ENCODE measurements around the gene MYH3. TPM values are rescaled to one million over a fixed set of nuclear protein-coding genes. Genes with fewer than 3 reads are reported as not detected.

The MYH3 gene
- total and polyA plus RNA-seq, 10 of the 15 experiments (the other 5 are each of a cell fraction or from before 2014, with no cell fraction given) = 0.14 to 1.4 (median 0.71) TPM

DNA sequence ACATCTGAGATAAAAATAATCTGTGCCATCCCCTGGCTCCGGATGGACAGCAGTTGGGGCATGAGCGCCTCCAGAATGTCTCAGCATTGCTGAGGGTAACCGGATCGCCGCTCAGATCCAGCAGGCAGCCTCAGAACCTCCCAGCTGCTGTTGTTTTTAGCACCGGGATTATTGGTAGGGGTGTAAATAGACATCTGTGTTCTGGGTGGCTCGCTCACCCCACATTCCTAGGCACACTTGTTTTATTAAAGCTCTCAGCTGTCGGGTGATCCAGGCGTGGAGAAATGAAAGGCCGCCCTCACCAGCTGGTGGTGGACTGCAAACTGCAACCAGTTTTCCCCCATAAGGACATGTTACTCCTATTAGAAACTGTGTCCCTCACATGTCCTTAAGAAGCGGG lies 32.1 kb downstream of the MYH3 start:
- SMC1A ChIA-PET (ENCODE audit: uncharacterized antibody, unreplicated experiment) = no interaction called here
- 56% methylated on average over 11 of the region's 11 CpGs for WGBS (ENCODE audit: insufficient coverage, insufficient replicate concordance, low lambda C conversion rate, missing lambda C conversion rate)
- CTCF ChIA-PET = interaction anchor here (10.7 kb wide), 1 partner anchor 7 kb away, joined by 138 read pairs; no protein-coding TSS in a partner anchor
- H3K4me3 ChIP-seq = no peak overlapping the region
- RAD21 ChIA-PET (ENCODE audit: unreplicated experiment) = no interaction called here
- H3K9ac ChIP-seq (ENCODE audit: control insufficient read depth, insufficient read depth, low read length) = no peak overlapping the region
- intact Hi-C loops (cut with micrococcal nuclease; ENCODE audit: unreplicated experiment) (no loop called here), in situ Hi-C loops (cut with MboI) (loop anchor here (25.0 kb wide), 3 partner anchors 512 to 1012 kb away; no protein-coding TSS in a partner anchor)
- H4K20me1 ChIP-seq (ENCODE audit: control insufficient read depth, insufficient read depth) = no peaks in the 10 kb centered on the region
- no peaks in the 10 kb centered on the region for H3K36me3 ChIP-seq (ENCODE audit: control insufficient read depth in 2 of 2, insufficient read depth in 2 of 2, low read length in 1 of 2)
- no peak for DNase-seq (ENCODE audit: low read depth, low spot score)
- no peaks in the 10 kb centered on the region for H3K4me1 ChIP-seq (ENCODE audit: control insufficient read depth, insufficient read depth, low read length)
- H3K27ac ChIP-seq (ENCODE audit: control insufficient read depth, insufficient read depth) = no peak overlapping the region
- POLR2A ChIA-PET = no interaction called here
- no peaks in the 10 kb centered on the region for H3K79me2 ChIP-seq (ENCODE audit: control insufficient read depth, insufficient read depth, low read length)
- no peak overlapping the region for H2AFZ ChIP-seq (ENCODE audit: control insufficient read depth, low read depth, low read length)
- no peaks in the 10 kb centered on the region for H3K9me3 ChIP-seq (replicated peaks; ENCODE audit: control insufficient read depth, insufficient read depth, low read length)
- ATAC-seq = no peak
- H3K4me2 ChIP-seq (ENCODE audit: control insufficient read depth, insufficient read depth) = no peak overlapping the region
- H3K27me3 ChIP-seq (replicated peaks in 1 of 2; ENCODE audit: control insufficient read depth in 2 of 2, insufficient read depth in 2 of 2, low read length in 1 of 2) = no peaks in the 10 kb centered on the region; a peak in 1 of 4 replicates
- no TSS peak for BruUV-seq (replicated peaks)
- FAIRE-seq = no peak
- TF ChIP-seq, protein P1, sequence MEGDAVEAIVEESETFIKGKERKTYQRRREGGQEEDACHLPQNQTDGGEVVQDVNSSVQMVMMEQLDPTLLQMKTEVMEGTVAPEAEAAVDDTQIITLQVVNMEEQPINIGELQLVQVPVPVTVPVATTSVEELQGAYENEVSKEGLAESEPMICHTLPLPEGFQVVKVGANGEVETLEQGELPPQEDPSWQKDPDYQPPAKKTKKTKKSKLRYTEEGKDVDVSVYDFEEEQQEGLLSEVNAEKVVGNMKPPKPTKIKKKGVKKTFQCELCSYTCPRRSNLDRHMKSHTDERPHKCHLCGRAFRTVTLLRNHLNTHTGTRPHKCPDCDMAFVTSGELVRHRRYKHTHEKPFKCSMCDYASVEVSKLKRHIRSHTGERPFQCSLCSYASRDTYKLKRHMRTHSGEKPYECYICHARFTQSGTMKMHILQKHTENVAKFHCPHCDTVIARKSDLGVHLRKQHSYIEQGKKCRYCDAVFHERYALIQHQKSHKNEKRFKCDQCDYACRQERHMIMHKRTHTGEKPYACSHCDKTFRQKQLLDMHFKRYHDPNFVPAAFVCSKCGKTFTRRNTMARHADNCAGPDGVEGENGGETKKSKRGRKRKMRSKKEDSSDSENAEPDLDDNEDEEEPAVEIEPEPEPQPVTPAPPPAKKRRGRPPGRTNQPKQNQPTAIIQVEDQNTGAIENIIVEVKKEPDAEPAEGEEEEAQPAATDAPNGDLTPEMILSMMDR (IDR thresholded peaks at IDR 0.05 in 2 of 3, conservative IDR thresholded peaks at IDR 0.05 in 1 of 3; ENCODE audit: control insufficient read depth in 2 of 3, extremely low read depth in 1 of 3, insufficient read depth in 1 of 3, low read depth in 3 of 3, low read length in 3 of 3) = no peak
- TF ChIP-seq, protein P2, sequence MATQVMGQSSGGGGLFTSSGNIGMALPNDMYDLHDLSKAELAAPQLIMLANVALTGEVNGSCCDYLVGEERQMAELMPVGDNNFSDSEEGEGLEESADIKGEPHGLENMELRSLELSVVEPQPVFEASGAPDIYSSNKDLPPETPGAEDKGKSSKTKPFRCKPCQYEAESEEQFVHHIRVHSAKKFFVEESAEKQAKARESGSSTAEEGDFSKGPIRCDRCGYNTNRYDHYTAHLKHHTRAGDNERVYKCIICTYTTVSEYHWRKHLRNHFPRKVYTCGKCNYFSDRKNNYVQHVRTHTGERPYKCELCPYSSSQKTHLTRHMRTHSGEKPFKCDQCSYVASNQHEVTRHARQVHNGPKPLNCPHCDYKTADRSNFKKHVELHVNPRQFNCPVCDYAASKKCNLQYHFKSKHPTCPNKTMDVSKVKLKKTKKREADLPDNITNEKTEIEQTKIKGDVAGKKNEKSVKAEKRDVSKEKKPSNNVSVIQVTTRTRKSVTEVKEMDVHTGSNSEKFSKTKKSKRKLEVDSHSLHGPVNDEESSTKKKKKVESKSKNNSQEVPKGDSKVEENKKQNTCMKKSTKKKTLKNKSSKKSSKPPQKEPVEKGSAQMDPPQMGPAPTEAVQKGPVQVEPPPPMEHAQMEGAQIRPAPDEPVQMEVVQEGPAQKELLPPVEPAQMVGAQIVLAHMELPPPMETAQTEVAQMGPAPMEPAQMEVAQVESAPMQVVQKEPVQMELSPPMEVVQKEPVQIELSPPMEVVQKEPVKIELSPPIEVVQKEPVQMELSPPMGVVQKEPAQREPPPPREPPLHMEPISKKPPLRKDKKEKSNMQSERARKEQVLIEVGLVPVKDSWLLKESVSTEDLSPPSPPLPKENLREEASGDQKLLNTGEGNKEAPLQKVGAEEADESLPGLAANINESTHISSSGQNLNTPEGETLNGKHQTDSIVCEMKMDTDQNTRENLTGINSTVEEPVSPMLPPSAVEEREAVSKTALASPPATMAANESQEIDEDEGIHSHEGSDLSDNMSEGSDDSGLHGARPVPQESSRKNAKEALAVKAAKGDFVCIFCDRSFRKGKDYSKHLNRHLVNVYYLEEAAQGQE (IDR thresholded peaks at IDR 0.05; ENCODE audit: low read depth, low read length) = no peak
- TF ChIP-seq NFIC (IDR thresholded peaks at IDR 0.05; ENCODE audit: low read depth, low read length) (no peak), NFYA (IDR thresholded peaks at IDR 0.05; ENCODE audit: borderline replicate concordance, low read depth, low read length) (no peak), SUZ12 (IDR thresholded peaks at IDR 0.05; ENCODE audit: unreplicated experiment) (no peak), SPI1 (IDR thresholded peaks at IDR 0.05; ENCODE audit: borderline replicate concordance, insufficient read depth, low read depth, low read length) (no peak), FOS (IDR thresholded peaks at IDR 0.05; ENCODE audit: borderline replicate concordance, extremely low read depth, insufficient read length) (no peak), ATF7 (IDR thresholded peaks at IDR 0.05; ENCODE audit: low read depth) (no peak)
- TF ChIP-seq, protein P3, sequence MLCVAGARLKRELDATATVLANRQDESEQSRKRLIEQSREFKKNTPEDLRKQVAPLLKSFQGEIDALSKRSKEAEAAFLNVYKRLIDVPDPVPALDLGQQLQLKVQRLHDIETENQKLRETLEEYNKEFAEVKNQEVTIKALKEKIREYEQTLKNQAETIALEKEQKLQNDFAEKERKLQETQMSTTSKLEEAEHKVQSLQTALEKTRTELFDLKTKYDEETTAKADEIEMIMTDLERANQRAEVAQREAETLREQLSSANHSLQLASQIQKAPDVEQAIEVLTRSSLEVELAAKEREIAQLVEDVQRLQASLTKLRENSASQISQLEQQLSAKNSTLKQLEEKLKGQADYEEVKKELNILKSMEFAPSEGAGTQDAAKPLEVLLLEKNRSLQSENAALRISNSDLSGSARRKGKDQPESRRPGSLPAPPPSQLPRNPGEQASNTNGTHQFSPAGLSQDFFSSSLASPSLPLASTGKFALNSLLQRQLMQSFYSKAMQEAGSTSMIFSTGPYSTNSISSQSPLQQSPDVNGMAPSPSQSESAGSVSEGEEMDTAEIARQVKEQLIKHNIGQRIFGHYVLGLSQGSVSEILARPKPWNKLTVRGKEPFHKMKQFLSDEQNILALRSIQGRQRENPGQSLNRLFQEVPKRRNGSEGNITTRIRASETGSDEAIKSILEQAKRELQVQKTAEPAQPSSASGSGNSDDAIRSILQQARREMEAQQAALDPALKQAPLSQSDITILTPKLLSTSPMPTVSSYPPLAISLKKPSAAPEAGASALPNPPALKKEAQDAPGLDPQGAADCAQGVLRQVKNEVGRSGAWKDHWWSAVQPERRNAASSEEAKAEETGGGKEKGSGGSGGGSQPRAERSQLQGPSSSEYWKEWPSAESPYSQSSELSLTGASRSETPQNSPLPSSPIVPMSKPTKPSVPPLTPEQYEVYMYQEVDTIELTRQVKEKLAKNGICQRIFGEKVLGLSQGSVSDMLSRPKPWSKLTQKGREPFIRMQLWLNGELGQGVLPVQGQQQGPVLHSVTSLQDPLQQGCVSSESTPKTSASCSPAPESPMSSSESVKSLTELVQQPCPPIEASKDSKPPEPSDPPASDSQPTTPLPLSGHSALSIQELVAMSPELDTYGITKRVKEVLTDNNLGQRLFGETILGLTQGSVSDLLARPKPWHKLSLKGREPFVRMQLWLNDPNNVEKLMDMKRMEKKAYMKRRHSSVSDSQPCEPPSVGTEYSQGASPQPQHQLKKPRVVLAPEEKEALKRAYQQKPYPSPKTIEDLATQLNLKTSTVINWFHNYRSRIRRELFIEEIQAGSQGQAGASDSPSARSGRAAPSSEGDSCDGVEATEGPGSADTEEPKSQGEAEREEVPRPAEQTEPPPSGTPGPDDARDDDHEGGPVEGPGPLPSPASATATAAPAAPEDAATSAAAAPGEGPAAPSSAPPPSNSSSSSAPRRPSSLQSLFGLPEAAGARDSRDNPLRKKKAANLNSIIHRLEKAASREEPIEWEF (IDR thresholded peaks at IDR 0.05; ENCODE audit: insufficient replicate concordance, low read depth, low read length) = no peak
- TF ChIP-seq, protein P4, sequence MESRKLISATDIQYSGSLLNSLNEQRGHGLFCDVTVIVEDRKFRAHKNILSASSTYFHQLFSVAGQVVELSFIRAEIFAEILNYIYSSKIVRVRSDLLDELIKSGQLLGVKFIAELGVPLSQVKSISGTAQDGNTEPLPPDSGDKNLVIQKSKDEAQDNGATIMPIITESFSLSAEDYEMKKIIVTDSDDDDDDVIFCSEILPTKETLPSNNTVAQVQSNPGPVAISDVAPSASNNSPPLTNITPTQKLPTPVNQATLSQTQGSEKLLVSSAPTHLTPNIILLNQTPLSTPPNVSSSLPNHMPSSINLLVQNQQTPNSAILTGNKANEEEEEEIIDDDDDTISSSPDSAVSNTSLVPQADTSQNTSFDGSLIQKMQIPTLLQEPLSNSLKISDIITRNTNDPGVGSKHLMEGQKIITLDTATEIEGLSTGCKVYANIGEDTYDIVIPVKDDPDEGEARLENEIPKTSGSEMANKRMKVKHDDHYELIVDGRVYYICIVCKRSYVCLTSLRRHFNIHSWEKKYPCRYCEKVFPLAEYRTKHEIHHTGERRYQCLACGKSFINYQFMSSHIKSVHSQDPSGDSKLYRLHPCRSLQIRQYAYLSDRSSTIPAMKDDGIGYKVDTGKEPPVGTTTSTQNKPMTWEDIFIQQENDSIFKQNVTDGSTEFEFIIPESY (IDR thresholded peaks at IDR 0.05) = no peak

Data from GM12878 (cell line).